PFSK-1 (cell line): Measurements from ENCODE around the gene EPHA5.

Source experiments
- FOXP2 ChIP-seq: optimal IDR thresholded peaks from 2 replicates; pipeline ENCODE3; 2011; ENCODE audit warnings: borderline replicate concordance, control low read depth, inconsistent platforms; ENCODE audit not compliant: insufficient read depth; ENCODE audit errors: extremely low read length, extremely low read depth
- POLR2AphosphoS5 ChIP-seq: IDR thresholded peaks from 2 replicates; pipeline ENCODE4 v1.6.1; 2012; ENCODE audit warnings: low read depth, mild to moderate bottlenecking, control low read depth, low read length, moderate library complexity
- SIN3A ChIP-seq: IDR thresholded peaks from 2 replicates; pipeline ENCODE4 v1.6.1; 2012; ENCODE audit warnings: mild to moderate bottlenecking, low read length, moderate library complexity, borderline replicate concordance; ENCODE audit not compliant: insufficient read depth
- TAF1 ChIP-seq: IDR thresholded peaks from 2 replicates; pipeline ENCODE4 v1.6.1; 2012; ENCODE audit warnings: low read length, control low read depth, borderline replicate concordance; ENCODE audit not compliant: insufficient read depth
- TF ChIP-seq, protein P1 (sequence below), 2 experiments: IDR thresholded peaks; 2 replicates each; pipeline versions ENCODE4 v1.6.1 to v1.8.0; 2011 to 2012; ENCODE audit warnings: low read depth in 2 of 2, low read length in 2 of 2, control low read depth in 1 of 2, inconsistent platforms in 1 of 2, mild to moderate bottlenecking in 1 of 2, moderate library complexity in 1 of 2; ENCODE audit not compliant: insufficient read depth in 1 of 2

The EPHA5 gene

GRCh38 chr4:65336465-65336864 lies 333.8 kb downstream of the EPHA5 start:
- TF ChIP-seq, protein P1, sequence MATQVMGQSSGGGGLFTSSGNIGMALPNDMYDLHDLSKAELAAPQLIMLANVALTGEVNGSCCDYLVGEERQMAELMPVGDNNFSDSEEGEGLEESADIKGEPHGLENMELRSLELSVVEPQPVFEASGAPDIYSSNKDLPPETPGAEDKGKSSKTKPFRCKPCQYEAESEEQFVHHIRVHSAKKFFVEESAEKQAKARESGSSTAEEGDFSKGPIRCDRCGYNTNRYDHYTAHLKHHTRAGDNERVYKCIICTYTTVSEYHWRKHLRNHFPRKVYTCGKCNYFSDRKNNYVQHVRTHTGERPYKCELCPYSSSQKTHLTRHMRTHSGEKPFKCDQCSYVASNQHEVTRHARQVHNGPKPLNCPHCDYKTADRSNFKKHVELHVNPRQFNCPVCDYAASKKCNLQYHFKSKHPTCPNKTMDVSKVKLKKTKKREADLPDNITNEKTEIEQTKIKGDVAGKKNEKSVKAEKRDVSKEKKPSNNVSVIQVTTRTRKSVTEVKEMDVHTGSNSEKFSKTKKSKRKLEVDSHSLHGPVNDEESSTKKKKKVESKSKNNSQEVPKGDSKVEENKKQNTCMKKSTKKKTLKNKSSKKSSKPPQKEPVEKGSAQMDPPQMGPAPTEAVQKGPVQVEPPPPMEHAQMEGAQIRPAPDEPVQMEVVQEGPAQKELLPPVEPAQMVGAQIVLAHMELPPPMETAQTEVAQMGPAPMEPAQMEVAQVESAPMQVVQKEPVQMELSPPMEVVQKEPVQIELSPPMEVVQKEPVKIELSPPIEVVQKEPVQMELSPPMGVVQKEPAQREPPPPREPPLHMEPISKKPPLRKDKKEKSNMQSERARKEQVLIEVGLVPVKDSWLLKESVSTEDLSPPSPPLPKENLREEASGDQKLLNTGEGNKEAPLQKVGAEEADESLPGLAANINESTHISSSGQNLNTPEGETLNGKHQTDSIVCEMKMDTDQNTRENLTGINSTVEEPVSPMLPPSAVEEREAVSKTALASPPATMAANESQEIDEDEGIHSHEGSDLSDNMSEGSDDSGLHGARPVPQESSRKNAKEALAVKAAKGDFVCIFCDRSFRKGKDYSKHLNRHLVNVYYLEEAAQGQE (IDR thresholded peaks at IDR 0.05; ENCODE audit: insufficient read depth in 1 of 2, low read depth in 2 of 2, low read length in 2 of 2): no peak
- TF ChIP-seq POLR2AphosphoS5 (no peak), TAF1 (no peak), FOXP2 (no peak), SIN3A (no peak)

- TF ChIP-seq SIN3A (no peak), TAF1 (no peak), POLR2AphosphoS5 (no peak), FOXP2 (no peak)
- TF ChIP-seq, protein P1 (IDR thresholded peaks at IDR 0.05; ENCODE audit: insufficient read depth in 1 of 2, low read depth in 2 of 2, low read length in 2 of 2): no peak
Measured at GRCh38 chr4:65316534-65316933, 353.8 kb downstream of the EPHA5 start.

- TF ChIP-seq FOXP2: no peak
- TF ChIP-seq POLR2AphosphoS5: no peak
Measured at GRCh38 chr4:65311120-65311519, 359.2 kb downstream of the EPHA5 start.

- TF ChIP-seq, protein P1 (IDR thresholded peaks at IDR 0.05; ENCODE audit: insufficient read depth in 1 of 2, low read depth in 2 of 2, low read length in 2 of 2): no peak
- TF ChIP-seq TAF1 (no peak), SIN3A (no peak), FOXP2 (no peak), POLR2AphosphoS5 (no peak)
Measured at GRCh38 chr4:65310586-65310985, 359.7 kb downstream of the EPHA5 start.

- TF ChIP-seq FOXP2: no peak
- TF ChIP-seq, protein P1 (IDR thresholded peaks at IDR 0.05; ENCODE audit: insufficient read depth in 1 of 2, low read depth in 2 of 2, low read length in 2 of 2): no peak
- TF ChIP-seq POLR2AphosphoS5: no peak
- no peak for TF ChIP-seq SIN3A
- no peak for TF ChIP-seq TAF1
Measured at GRCh38 chr4:65302145-65302544, 368.1 kb downstream of the EPHA5 start.
